Liver (tissue), 9 donors: Measurements from ENCODE around the gene MAPKBP1. TPM values are rescaled to one million over a fixed set of nuclear protein-coding genes. Genes with fewer than 3 reads are reported as not detected.

Experiments
- DNase-seq: peaks from one replicate; pipeline ENCODE4 v3.0.0-alpha.2; 2017; ENCODE audit warnings: low spot score
- H3K27ac ChIP-seq, 2 donors: one replicate each; pipeline ENCODE4 v1.7.0; 2013; ENCODE audit warnings: inconsistent platforms in 2 of 2, low read length in 2 of 2, control low read depth in 1 of 2, low read depth in 1 of 2, mild to moderate bottlenecking in 1 of 2
- H3K27me3 ChIP-seq, 4 donors: one replicate each; pipeline versions ENCODE4 v1.6.1 to v1.7.0; 2013; ENCODE audit warnings: low read length in 3 of 4, inconsistent platforms in 1 of 4, mild to moderate bottlenecking in 1 of 4, moderate library complexity in 1 of 4; ENCODE audit not compliant: control insufficient read depth in 4 of 4, insufficient read depth in 4 of 4
- H3K36me3 ChIP-seq, 4 donors: one replicate each; pipeline versions ENCODE4 v1.6.1 to v1.7.0; 2013; ENCODE audit warnings: low read length in 3 of 4, mild to moderate bottlenecking in 3 of 4, low read depth in 1 of 4, moderate library complexity in 1 of 4; ENCODE audit not compliant: control insufficient read depth in 4 of 4, insufficient read depth in 3 of 4
- H3K4me1 ChIP-seq, 4 donors: one replicate each; pipeline versions ENCODE4 v1.6.1 to v1.7.0; 2013; ENCODE audit warnings: low read length in 3 of 4, mild to moderate bottlenecking in 3 of 4, moderate library complexity in 1 of 4; ENCODE audit not compliant: control insufficient read depth in 4 of 4, insufficient read depth in 4 of 4
- H3K4me3 ChIP-seq, 3 donors: one replicate each; pipeline versions ENCODE4 v1.6.1 to v1.7.0; 2013; ENCODE audit warnings: low read length in 3 of 3, control low read depth in 1 of 3, low read depth in 1 of 3, mild to moderate bottlenecking in 1 of 3
- H3K9ac ChIP-seq, 2 donors: one replicate each; pipeline ENCODE4 v1.7.0; 2013; ENCODE audit warnings: low read length in 2 of 2, mild to moderate bottlenecking in 2 of 2, moderate library complexity in 2 of 2, control low read depth in 1 of 2, low read depth in 1 of 2
- H3K9me3 ChIP-seq, 4 donors: one replicate each; pipeline versions ENCODE4 v1.6.1 to v1.7.0; 2013; ENCODE audit warnings: low read length in 3 of 4; ENCODE audit not compliant: control insufficient read depth in 4 of 4
- ATF3 ChIP-seq: IDR thresholded peaks from 2 replicates; pipeline ENCODE4 v1.6.1; 2016; ENCODE audit warnings: antibody characterized with exemption
- CTCF ChIP-seq: fragments of 150-350 bp; IDR thresholded peaks from 2 replicates; pipeline ENCODE4 v1.5.1; 2017; ENCODE audit warnings: improper control_type of control experiment, low read depth, low read length; ENCODE audit not compliant: missing input control
- EGR1 ChIP-seq, 2 donors: IDR thresholded peaks; 2 replicates each; pipeline ENCODE4 v1.6.1; 2016 to 2018; ENCODE audit warnings: antibody characterized with exemption in 2 of 2, low read depth in 2 of 2
- FOXA1 ChIP-seq: IDR thresholded peaks from 2 replicates; pipeline ENCODE4 v1.6.1; 2016; ENCODE audit warnings: antibody characterized with exemption
- FOXA2 ChIP-seq: IDR thresholded peaks from 2 replicates; pipeline ENCODE4 v1.6.1; 2016; ENCODE audit warnings: antibody characterized with exemption
- GABPA ChIP-seq, 2 donors: IDR thresholded peaks in 1 of 2; conservative IDR thresholded peaks in 1 of 2; 2 replicates each; pipeline ENCODE4 v1.6.1; 2016; ENCODE audit warnings: antibody characterized with exemption in 2 of 2, mild to moderate bottlenecking in 1 of 2, moderate library complexity in 1 of 2
- HNF4A ChIP-seq, 2 donors: conservative IDR thresholded peaks; 2 replicates each; pipeline ENCODE4 v1.6.1; 2016; ENCODE audit warnings: antibody characterized with exemption in 2 of 2, mild to moderate bottlenecking in 2 of 2
- HNF4G ChIP-seq: IDR thresholded peaks from 2 replicates; pipeline ENCODE4 v1.6.1; 2016; ENCODE audit warnings: antibody characterized with exemption
- JUND ChIP-seq, 2 donors: IDR thresholded peaks; 2 replicates each; pipeline ENCODE4 v1.6.1; 2016; ENCODE audit warnings: antibody characterized with exemption in 2 of 2
- MAX ChIP-seq: IDR thresholded peaks from 2 replicates; pipeline ENCODE4 v1.6.1; 2016; ENCODE audit warnings: antibody characterized with exemption
- NR2F2 ChIP-seq: IDR thresholded peaks from 2 replicates; pipeline ENCODE4 v1.6.1; 2016; ENCODE audit warnings: antibody characterized with exemption
- RAD21 ChIP-seq, 2 donors: IDR thresholded peaks; 2 replicates each; pipeline ENCODE4 v1.6.1; 2016; ENCODE audit warnings: antibody characterized with exemption in 2 of 2, mild to moderate bottlenecking in 2 of 2
- REST ChIP-seq: IDR thresholded peaks from 2 replicates; pipeline ENCODE4 v1.6.1; 2016; ENCODE audit warnings: antibody characterized with exemption, mild to moderate bottlenecking
- RXRA ChIP-seq, 2 donors: IDR thresholded peaks; 2 replicates each; pipeline ENCODE4 v1.6.1; 2017 to 2018; ENCODE audit warnings: antibody characterized with exemption in 2 of 2, mild to moderate bottlenecking in 1 of 2
- SP1 ChIP-seq: IDR thresholded peaks from 2 replicates; pipeline ENCODE4 v1.6.1; 2018; ENCODE audit warnings: antibody characterized with exemption, mild to moderate bottlenecking
- TAF1 ChIP-seq: conservative IDR thresholded peaks from 2 replicates; pipeline ENCODE4 v1.6.1; 2016; ENCODE audit warnings: antibody characterized with exemption, mild to moderate bottlenecking
- YY1 ChIP-seq: IDR thresholded peaks from 2 replicates; pipeline ENCODE4 v1.6.1; 2016; ENCODE audit warnings: antibody characterized with exemption, mild to moderate bottlenecking
- WGBS: extraction: QIAGEN DNeasy Blood & Tissue Kit; methylation state at CpG from one replicate; pipeline ENCODE4 v1.1.7; 2013; 5-methylcytosine and 5-hydroxymethylcytosine counted together
- polyA plus RNA-seq, 2 donors: library from polyadenylated mRNA; stranded (reverse) in 1 of 2; unstranded in 1 of 2; fragments of 200-250 nt in 1 of 2; fragments of >200 nt in 1 of 2; fragmentation: Nextera tagmentation in 1 of 2; extraction: Ambion mirVana in 1 of 2; gene quantifications; one replicate each; pipeline versions ENCODE4 v1.2.1 to v1.2.3, GENCODE V29; 2013 to 2015
- total RNA-seq, 2 donors: library from RNA; depleted of rRNA; stranded (reverse); fragments of >200 nt; gene quantifications; one replicate each; pipeline ENCODE4 v1.2.3, GENCODE V29; 2014
- TF ChIP-seq, protein P1 (sequence below): IDR thresholded peaks from 2 replicates; pipeline ENCODE4 v1.6.1; 2016; ENCODE audit warnings: antibody characterized with exemption
- donor health status: healthy.
- donor health status: healthy.
- donor health status: healthy.
- donor health status: healthy.
- donor health status: healthy.

The MAPKBP1 gene
- total and polyA plus RNA-seq, 4 donors = 0.89 to 10.3 (median 2.7) TPM

- no peaks in the 10 kb centered on the region for H3K4me1 ChIP-seq
- H3K36me3 ChIP-seq = peaks cover 8 to 47% (median 28%) of the 10 kb centered on the region in 4 donors
- 89% methylated on average over 10 of the region's 10 CpGs for WGBS
- no peak overlapping the region for H3K4me3 ChIP-seq
- no peaks in the 10 kb centered on the region for H3K27me3 ChIP-seq
- no peak for TF ChIP-seq FOXA1
- TF ChIP-seq ATF3 = no peak
- TF ChIP-seq EGR1 (IDR thresholded peaks at IDR 0.05; ENCODE audit: low read depth in 2 of 2) = no peak
- TF ChIP-seq JUND (IDR thresholded peaks at IDR 0.05) = no peak
- no peak for TF ChIP-seq HNF4A (conservative IDR thresholded peaks at IDR 0.05)
- TF ChIP-seq, protein P1, sequence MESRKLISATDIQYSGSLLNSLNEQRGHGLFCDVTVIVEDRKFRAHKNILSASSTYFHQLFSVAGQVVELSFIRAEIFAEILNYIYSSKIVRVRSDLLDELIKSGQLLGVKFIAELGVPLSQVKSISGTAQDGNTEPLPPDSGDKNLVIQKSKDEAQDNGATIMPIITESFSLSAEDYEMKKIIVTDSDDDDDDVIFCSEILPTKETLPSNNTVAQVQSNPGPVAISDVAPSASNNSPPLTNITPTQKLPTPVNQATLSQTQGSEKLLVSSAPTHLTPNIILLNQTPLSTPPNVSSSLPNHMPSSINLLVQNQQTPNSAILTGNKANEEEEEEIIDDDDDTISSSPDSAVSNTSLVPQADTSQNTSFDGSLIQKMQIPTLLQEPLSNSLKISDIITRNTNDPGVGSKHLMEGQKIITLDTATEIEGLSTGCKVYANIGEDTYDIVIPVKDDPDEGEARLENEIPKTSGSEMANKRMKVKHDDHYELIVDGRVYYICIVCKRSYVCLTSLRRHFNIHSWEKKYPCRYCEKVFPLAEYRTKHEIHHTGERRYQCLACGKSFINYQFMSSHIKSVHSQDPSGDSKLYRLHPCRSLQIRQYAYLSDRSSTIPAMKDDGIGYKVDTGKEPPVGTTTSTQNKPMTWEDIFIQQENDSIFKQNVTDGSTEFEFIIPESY = no peak
- TF ChIP-seq YY1 = no peak
- no peak for TF ChIP-seq FOXA2
- TF ChIP-seq SP1 = no peak
- no peak for TF ChIP-seq CTCF
- no peak for TF ChIP-seq NR2F2
- TF ChIP-seq GABPA (IDR thresholded peaks at IDR 0.05 in 1 of 2, conservative IDR thresholded peaks at IDR 0.05 in 1 of 2) = no peak
- TF ChIP-seq HNF4G = no peak
- TF ChIP-seq MAX = no peak
- TF ChIP-seq RXRA (IDR thresholded peaks at IDR 0.05) = no peak
- TF ChIP-seq RAD21 (IDR thresholded peaks at IDR 0.05) = no peak
- TF ChIP-seq REST = no peak
- TF ChIP-seq TAF1 = no peak
- no peaks in the 10 kb centered on the region for H3K9me3 ChIP-seq
- H3K27ac ChIP-seq = no peak overlapping the region
- no peak for DNase-seq
- no peak overlapping the region for H3K9ac ChIP-seq
Observed at GRCh38 chr15:41843571-41843970, 69.3 kb downstream of the MAPKBP1 start.
